ENCODE measurements around the gene ULK3.

ULK3 gene

DNA sequence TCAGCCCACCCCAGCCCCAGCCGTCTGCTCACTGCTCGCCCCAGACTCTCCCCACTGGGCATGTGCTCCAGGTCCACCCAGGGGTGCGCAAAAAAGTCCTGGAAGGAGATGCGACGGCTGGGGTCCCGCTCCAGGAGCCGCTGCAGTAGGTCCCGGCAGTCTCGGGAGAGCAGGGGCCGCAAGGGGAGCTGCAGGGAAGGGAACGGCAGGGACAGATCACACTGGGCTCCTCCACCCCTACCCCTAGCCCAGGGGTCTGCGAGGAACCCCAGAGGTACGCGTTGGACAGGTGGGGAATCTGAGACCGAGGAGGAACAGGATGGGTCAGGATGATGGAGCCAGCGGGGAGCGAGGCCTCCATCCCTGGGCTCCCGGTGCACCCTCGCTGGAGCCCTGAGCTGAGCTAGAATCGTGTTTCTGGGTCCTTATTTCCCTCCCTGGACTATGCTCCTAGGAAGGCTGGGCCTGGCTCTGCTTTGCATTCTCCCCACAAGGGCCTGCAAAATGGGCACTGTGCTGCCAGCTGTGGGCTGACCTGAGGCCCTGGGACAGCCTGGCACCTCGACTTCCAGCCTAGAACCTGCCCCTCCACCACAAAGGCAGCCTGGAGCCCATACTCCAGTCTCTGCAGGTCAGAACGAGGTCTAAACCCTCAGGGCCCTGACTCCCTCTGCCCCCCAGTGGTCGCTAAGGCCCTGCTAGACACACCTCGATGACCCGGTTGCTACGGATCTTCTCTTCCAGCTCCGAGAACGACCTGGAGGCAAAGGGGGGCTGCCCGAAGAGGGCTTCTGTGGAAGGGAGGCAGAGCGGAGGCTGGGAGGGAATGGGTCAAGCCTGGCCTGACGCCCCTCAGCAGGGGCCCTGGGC lies 3.2 kb downstream of the ULK3 start:
- DNase-seq = no peak

DNA sequence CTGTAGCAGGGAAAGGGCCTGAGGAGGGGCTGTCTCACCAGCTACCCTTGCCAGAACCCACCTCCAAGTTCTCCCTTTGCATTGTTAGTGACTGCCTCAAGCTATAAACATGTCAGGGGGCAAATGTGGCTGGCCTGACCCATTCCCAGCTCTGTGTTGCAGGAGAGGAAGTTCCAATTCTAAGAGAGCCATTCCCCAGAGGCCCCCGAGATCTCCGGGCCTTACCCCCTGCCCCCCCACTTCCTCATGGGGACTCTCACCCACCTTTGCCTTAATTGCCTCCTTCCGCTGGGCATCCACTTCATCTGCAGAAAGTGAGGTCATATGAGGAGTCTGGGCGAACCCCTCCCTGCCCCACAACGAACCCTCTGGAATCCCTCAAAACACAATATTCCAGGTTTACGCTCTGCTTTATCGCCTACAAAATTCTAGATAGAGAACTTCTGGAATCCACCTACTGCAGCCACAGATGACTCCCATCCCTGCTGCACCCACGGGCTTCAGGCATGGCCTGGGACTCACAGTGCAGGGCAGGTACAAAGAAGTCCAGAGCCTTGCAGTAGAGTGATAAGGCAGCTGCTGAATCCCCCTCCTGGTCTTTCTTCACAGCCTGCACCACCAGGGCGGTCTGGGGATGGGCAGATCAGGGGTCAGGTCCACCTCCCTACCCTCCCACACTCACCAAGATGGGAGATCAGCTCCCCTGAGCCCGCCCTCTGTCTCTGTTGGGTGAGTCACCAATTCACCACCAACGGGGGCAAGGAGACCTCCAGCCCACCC lies 4.0 kb downstream of the ULK3 start:
- DNase-seq = no peak

DNA sequence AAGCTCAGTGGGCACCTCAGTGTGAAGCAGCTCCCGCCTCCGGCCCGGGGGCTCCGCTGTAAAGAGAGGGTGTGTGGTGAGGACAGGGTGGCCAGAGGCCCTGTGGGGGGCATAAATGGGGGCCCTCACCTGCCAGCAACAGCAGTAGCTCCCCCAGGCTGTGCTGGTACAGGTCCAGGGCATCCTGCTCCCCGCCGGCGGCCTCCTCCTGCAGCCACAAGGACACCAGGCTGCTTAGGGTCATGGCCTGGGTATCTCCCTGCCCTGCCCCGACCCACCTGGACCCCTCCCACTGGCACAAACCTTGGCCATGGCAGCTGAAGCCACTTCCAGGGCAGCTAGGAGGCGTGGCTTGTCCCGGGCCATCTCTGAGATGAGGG lies 4.8 kb downstream of the ULK3 start:
- no peak for DNase-seq

DNA sequence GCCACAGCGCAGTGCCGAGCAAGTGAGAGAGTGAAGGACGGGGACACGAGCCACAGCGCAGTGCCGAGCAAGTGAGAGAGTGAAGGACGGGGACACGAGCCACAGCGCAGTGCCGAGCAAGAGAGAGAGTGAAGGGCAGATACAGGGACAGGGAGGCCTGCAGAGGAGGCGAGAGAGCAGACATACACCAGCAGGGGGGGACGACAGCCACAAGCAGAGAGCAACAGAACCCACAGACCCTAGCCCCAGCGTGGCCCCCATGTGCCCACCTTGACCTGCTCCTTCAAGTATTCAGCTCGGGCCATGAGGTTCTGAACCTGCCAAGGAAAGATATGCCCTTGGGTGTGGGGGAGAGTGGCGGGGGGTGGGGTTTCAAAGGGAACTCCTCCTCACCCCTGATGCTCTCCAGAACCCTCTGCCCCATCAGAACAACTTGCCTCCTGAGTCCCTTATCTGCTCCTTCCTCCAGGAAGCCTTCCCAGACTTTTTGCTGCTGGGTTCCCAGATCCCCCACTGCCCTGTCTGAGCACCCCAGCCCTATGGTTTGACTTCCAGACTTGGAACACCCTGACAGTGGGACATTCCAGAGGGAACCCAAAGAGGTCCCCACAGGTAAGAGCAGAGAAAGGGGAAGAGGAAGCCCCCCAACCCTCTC lies 5.3 kb downstream of the ULK3 start:
- no peak for DNase-seq

DNA sequence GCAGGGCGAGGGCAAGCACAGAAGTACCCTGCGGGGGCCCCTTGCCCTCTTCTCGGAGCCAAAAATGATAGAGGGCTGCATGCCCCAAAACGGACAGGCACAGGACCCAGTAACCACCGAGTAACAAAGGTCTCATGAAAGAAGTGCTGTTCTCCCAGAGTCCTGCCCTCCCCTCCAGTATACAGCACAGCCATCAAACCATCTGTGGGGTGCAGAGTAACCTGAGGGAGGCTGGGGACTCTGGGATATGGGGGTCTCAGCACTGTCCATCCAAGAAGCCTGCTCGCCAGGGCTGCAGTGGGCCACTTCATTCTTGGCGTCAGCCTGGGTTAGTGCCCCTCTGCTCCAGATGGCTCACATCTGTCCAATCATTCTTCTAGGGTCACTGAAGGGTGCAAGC lies 6.1 kb downstream of the ULK3 start:
- DNase-seq = no peak

DNA sequence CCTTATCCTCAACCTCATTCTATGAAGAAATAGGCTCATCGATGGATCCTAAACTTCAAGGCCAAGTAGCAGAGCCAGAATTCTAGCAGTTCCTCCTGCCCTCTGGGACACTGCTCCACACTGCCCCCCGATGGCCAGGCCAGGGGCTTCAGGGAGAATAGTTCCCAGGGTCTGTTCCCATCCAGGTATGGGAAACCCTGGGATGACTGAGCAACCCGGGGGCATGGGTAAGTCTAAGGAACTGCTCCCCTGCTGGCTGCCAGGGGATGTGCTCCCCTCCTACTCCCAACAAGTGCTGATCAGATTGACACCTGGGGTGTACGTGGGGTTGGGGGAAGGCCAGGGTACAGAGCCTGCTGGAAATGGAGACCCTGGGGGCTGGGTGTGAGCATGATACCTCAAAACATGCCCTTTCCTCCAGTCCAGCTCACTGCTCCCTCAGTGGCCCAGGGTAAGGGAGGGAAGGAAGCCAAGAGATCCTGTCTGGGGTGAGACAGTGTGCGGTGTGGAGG lies 7.6 kb downstream of the ULK3 start:
- DNase-seq = peak in 3 of 5 experiments; percentile 16 to 28 (median 26)

DNA sequence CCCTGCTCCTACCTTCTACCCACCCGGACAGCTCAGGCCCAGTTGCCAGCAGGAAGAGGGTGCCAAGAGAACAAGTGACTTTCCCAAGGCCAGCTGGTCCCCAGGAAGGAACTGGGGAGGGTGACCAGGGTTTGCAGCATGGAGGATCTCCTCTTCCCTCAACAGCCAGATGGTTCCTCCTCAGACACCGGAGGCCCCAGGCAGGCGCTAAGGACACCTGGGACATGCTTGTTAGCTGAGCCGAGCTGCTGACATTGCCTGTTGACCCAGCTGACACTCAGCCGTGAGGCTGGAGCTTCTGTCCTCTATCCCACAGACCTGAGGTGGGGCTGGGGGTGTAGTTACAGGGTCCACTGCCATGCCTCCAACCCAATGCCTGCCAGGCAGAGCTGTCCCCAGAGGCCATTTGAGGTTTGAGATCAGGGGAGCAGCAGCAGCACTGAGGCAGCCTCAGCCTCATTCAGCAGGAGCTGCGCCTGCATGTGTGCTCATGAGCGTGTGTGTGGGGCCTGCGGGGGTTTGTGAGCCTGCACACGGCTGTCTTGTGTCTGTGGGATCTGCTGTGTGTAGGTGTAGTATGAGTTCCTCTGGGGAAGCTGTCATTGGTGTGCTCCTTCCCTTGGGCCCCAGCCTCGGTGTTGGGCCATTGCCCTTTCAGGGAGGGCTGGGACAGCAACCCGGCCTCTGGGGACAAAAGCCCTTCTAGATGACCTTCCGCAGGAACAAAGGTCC lies 9.4 kb downstream of the ULK3 start:
- DNase-seq = no peak

DNA sequence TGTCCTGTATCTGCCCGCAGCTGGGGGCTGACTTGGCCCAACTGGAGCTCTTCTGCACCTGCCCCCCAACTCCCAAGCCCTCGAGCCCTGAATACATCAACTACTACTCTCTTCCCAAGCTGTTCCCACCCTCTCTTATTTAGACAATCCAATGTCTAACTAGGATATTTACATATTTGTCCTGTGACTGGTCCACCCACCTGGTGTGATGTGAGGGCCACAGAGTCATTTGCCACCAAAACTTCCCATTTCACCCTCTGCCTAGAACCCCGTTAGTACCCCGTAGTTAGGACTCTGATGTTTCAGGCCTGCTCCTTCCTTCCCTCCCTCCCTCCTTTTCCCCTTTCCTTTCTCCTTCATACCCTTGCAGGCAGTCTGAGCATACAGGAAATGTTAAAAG lies 10.1 kb downstream of the ULK3 start:
- no peak for DNase-seq

DNA sequence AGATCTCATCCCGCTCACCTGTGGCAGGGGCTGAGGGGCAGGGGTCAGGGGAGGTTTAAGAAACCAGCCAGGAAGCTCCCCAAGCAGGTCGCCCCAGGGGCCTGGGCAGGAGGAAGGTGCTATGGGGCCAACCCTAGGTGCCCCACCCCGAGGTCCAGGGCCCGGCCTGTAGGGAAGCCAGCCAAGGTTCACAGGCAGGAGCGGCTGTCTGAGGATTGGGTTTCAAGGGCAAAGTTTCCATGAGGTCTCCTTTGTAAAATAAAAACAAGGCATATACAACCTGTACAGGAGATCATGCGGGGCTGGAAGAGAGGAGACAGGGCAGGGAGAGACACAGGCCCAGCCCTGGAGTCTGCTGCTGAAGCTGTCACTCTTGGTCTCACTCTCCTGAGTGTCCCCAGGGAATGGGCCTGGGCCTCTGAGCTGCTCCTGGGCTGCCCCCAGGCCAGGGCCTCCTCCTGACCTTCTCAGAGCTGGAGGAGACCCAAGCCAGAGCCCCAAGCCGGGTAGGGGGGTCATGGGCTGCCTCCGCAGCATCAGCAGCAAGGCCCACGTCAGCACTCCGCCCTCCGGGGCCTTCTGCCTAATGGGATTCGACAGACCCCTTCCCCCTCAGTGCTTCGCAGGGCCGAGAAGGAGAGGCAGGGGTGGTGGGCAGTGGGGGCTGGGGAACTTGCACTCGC lies 11.0 kb downstream of the ULK3 start:
- DNase-seq = no peak

DNA sequence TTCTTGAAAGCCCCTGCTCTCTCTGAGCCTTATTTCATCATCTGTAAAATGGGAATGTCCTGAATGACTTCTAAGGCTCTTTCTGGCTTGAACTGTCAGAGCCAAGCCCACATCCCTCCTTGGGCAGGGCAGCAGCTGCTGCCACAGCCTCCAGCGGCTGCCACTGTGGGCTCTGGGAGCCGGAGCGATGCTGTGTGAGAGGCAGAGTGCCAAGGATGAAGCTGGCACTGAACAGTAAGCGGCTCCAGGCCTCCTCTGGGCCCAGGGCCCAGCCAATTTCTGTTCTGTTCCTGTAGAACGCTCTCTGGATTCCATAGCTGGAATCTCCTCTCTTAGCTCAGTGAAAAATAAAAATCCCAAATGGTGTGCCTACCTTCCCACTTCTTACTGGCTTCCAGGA lies 12.1 kb downstream of the ULK3 start:
- no peak for DNase-seq

DNA sequence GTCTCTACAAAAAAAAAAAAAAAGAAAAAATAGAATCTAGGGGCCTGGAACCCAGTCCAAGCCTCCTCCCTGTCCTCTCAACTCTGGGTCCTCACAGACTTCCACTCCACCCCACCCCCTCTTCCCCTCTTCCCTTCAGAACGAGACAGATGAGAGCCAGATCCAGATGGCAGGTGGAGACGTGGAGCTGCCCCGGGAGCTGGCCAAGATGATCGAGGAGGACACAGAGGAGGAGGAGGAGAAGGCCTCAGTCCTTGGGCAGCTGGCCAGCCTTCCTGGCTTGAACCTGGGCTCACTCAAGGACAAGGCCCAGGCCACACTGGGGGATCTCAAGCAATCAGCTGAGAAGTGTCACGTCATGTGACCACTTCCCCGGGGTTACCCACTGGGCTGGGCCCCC lies 13.0 kb downstream of the ULK3 start:
- DNase-seq = no peak

DNA sequence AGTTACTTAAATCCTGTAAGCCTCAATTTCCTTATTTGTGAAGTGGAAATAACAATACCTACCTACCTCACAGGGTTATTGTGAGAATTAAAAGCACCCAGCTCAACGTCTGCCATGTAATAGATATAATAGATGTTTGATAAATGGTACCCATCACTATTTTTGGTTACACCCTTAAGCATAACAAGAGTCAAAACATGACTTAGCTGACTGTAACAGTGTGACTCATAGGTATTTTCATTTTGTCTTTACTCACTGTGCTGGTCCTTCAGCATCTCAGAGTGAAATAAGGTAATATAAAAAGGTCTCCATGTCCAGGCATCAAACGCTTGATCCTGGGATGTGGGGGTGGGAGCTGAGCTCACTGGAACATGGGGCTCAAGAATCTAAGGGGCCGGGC lies 13.5 kb downstream of the ULK3 start:
- no peak for DNase-seq

DNA sequence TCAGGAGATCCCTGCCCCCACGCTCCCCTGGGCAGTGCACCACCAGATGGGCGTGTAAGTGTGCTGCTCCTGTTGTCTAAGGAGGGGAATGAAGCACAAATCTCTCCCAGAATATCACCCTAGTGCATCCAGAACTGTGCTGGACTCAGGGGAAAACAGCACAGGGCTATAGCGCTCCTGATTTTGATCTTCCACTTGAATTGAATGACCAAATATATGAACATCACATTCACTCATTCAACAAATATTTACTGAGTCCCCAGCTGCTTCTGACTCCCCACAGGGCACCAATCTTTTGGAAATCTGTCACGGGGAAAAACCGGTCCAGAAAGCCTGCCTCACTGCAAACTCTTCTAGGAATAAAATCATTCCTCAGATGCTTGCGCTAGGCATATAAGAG lies 14.1 kb downstream of the ULK3 start:
- no peak for DNase-seq

DNA sequence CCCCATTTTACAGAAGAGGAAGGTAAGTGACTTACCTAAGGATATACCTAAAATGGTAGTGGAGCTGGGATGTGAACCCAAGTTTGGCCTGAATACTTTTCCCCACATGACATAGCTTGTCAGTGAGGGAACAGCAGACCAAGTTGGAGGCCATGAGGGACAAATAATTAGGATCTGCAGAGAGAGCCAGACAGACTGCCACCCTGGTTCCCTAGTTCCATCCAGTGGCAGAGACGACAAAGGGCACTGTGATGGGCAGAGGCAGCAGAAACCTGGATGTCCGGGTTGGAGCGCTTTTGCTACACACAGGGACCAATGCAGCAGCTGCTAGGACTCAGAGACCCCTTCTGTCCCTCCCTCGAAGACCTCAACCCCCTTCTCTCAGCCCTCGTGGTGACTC lies 15.3 kb downstream of the ULK3 start:
- DNase-seq = no peak

DNA sequence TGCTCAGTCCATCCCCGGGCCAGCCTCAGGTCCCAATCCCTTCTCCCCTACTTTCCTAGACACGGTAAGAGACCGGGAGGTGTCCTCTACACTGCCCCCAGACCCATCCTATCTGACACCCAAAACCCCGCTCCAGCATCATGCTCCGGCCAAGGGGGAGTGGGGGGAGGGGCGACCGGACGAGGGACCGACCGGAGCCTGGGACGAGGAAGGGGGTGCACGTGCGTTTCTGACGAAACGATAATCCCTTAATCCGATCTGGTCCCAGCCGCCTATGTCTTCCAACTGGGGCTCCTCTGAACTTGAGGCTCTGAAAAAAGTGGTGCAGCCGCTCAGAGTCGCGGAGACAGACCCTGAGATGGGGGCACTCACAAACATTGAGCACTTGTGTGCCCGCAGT lies 16.0 kb downstream of the ULK3 start:
- no peak for DNase-seq

DNA sequence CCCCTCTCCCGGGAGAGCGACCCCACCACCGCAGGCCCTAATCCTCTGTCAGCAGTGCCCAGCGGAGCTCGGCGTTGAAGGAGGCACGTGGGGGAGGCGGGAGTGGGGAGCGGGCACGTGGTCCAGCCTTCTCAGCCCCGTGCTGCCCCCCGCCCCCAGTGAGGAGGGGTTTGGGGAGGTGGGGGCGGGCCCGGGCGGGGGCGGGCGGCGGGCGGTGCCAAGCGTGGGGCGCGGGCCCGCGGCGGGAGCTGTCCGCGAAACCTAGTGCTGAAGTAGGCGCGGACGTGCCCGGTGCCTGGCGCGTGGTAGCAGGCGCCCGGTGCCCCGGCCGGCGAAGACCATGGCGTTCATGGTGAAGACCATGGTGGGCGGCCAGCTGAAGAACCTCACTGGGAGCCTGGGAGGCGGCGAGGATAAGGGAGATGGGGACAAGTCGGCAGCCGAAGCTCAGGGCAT lies 16.6 kb downstream of the ULK3 start, which contains the start of gene CPLX3:
Gene CPLX3 (plus strand): TSS at position 264 of the 456 bp plus-strand sequence. CDS start 77 bp downstream, at position 341.
- peak in 4 of 5 experiments; percentile 16 to 41 (median 30) for DNase-seq

DNA sequence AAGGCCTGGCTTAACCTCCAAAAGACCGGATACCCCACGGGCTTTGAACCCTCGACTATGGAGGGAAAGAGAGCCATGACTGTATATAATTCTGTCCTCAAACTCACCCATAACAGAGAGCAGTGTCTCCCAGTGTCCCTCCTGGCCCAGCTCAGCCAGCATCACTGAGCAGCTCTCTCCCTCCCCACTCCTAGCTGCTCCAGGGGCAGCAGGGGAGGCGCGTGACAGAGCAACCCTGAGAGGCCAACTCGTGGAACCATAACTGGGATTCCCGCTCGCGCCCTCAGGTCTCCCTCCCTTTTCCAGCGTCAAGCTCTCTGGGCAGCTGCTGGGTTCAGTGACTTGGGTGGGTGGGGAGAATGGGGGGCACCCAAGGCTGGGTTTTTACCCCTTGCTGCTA lies 17.1 kb downstream of the ULK3 start:
- no peak for DNase-seq

DNA sequence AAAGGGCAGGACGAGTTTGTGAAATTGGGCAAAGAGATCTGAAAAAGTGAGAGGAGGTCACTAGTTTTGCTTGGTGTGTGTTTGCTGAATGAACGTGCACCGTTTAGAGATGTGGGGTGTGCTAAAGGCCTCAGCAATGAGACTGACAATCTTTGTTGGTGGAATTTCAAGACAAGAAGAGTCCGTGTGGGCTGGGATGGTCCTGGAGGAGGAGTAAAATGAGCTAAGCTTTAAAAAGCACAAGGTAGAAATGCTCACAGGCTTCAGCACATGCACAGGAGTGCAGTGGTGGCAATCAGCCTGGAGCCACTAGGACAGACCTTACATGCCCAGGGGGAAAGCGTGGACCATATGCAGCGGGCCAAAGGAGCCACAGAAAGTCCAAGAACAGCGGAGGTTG lies 18.0 kb downstream of the ULK3 start:
- DNase-seq = no peak

DNA sequence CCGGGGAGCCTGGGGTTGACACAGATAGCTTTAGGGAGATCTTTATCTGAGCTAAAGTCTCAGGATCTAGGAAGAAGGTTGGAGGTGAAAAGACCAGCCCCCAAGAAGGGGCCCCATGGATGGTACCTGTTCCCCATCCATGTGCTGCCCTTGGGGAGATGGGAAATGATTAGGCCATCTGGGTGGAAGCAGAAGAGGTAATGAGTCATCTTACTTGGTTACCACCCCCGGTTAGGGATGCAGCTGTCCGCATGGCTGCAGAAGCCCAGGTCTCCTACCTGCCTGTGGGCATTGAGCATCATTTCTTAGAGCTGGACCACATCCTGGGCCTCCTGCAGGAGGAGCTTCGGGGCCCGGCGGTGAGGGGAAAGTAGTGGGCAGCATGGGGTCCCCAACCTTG lies 19.6 kb downstream of the ULK3 start:
- no peak for DNase-seq

DNA sequence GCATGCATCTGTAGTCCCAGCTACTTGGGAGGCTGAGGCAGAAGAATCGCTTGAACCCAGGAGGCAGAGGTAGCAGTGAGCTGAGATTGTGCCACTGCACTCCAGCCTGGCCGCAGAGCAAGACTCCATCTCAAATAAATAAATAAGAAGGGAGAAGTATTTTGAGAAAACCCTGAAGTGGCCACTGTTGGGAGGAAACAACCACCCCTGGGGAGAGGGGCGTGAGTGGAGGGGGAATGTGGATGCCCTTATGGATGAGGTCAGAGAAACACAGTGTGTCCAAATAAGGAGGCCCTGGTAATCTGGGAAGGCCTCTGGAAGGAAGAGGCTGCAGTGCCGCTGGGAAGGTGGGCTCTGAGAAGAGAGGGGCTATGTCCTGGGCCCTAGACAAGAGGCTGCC lies 20.7 kb downstream of the ULK3 start:
- no peak for DNase-seq

DNA sequence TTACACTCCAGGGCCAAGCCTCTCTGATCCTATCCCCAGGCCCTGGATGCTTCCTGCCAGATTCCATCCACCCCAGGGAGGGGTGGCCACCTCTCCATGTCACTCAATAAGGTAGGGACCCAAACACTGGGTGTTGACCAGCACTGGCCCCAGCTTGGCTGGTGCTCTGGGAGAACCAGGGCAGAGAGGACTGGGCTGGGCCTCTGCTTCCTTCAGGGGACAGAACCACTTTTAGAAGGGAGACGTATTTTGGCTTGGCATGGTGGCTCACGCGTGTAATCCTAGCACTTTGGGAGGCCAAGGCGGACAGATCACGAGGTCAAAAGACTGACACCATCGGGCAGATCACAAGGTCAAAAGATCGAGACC lies 21.2 kb downstream of the ULK3 start:
- no peak for DNase-seq
